Measurements from ENCODE around the gene RAMP1. TPM values are rescaled to one million over a fixed set of nuclear protein-coding genes. Genes with fewer than 3 reads are reported as not detected.
"Not testable (repeated sequence)": the region's sequence is repeated elsewhere in the genome, so short reads cannot be mapped to it uniquely, and the experiment has no call there.

The RAMP1 gene
- total RNA-seq, 1 donor from 2014 or later, result 138 TPM

DNA sequence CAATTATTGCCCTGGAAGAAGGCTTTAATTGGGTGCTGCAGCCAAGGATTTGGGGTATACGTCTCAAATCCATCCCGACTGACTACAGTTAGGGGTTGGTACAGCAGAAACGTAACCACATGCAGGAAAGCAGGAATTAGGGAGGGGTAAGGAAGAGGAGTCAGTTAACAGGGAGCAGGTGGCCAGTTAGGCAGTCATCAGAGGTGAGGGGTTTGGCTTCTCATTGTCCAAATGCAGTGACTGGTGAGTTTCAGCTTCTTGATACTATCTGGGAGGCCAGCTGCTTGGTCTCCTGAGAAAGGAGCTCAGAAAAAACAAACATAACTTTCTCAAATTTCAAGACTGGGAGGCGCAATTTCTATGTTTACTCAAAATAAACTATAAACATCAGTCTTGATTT is 68.6 kb downstream of the RAMP1 start:
- intact Hi-C loops (cut with DNase I), result no loop called here
- DNase-seq, result no peak
- no peak for ATAC-seq (ENCODE audit: poor library complexity)

DNA sequence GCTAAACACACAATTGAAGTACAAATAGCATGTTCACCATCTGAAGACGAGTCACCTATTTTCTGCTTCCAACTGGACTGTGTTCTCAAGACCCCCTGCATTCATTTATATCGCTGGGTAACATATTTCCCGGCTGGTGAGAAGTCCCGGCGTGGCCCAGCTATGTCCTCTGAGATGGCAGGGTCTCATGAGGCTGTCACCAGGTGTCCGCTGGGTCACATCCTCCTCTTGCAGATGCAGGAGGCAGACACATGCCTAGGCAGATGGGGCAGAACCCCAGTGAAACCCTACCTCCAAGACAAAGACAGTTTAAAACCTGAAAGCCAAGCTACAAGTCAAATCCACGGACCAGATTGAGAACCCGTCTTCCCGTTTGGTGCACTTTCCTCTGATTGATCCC is 70.6 kb downstream of the RAMP1 start:
- DNase-seq (no peak), ATAC-seq (ENCODE audit: poor library complexity) (no peak)
- intact Hi-C loops (cut with DNase I), result no loop called here

DNA sequence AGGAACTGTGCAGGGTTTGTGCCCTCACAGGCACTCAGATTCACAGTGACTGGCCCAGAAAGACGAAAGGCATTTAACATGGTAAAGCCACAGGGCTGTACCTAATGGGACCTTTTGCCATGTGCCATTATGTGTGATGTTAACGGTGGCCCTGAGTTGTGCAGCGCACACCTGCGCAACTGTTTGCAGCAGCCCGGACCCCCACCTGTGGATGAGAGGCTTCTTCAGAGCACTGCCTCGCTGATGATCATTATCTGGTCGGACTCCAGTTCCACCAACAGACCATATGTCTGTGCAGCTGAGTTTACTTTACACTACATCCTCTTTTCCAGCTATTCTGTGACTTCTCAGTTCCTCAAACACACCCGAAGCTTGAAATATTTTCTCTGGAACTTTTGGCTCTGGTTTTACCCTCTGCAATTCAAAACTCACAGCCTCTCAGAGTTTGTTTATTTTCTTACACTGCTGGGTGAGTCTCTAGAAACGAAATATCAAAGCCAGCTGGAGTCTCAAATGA is 71.8 kb downstream of the RAMP1 start:
- ATAC-seq (ENCODE audit: poor library complexity) (no peak), DNase-seq (no peak)
- intact Hi-C loops (cut with DNase I), result no loop called here

DNA sequence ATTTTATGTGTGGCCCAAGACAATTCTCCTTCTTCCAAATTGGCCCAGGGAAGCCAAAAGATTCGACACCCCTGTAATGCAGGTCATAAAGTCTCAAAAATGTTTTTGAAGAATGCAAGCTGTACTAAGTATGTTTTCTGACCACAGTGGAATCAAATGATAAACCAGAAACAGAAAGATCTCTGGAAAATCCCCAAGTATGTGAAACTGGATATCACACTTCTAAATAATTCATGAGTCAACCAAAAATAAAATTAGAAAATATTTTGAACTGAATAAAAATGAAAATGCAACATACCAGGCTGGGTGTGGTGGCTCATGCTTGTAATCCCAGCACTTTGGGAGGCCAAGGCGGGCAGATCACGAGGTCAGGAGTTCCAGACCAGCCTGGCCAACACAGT is 73.3 kb downstream of the RAMP1 start:
- intact Hi-C loops (cut with DNase I), result no loop called here
- DNase-seq, result no peak
- ATAC-seq (ENCODE audit: poor library complexity), result no peak

DNA sequence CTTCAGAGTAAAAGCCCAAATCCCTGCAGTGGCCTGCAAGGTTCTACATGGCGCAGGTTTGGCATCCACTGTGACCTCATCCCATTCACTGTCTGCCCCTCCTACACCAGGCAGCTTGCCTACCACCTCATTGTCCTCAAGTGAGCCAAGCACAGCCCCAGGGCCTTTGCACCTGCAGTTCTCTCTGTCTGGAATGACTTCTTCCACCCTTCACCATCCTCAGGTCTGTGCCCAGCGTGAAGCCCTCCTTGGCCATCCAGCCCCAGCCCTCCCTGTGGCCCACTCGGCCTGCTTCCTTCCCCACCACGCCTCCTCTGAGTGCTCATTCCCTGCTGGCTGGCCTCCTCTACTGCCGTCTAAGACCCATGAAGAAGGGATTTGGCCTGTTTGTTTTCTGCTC is 74.8 kb downstream of the RAMP1 start:
- ATAC-seq (ENCODE audit: poor library complexity), result no peak
- no peak for DNase-seq
- intact Hi-C loops (cut with DNase I), result no loop called here

DNA sequence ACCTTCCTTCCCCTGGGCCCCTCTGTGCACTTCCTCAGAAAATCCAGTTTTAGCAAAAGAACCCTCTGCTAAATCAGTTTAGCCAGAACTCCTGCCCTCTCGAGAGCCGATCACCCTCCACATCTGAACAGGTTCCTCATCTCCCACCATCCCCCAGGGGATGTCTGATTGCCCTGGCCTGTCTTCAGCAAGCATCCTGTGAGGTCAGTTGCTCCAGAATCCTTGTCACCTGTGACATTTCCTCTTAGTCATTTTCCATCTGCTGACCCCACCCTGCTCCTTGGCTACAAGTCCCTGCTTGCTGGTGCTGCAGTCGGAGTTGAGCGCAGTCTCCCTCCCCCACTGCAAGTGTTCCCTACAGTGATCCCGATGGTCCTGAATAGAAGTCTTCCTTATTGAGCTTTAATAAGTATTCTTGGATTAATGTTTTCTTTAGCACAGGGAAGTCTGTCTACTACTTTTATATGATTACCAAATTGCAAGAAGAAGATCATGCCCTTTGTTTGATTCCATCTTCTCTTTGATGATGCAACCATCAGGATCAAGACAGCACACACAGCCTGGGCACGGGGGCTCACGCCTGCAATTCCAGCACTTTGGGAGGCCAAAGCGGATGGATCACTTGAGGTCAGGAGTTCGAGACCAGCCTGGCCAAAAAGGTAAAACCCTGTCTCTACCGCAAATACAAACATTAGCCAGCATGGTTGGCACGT is 76.5 kb downstream of the RAMP1 start:
- ATAC-seq (ENCODE audit: poor library complexity) (peak; percentile 29), DNase-seq (no peak)
- intact Hi-C loops (cut with DNase I), result no loop called here

DNA sequence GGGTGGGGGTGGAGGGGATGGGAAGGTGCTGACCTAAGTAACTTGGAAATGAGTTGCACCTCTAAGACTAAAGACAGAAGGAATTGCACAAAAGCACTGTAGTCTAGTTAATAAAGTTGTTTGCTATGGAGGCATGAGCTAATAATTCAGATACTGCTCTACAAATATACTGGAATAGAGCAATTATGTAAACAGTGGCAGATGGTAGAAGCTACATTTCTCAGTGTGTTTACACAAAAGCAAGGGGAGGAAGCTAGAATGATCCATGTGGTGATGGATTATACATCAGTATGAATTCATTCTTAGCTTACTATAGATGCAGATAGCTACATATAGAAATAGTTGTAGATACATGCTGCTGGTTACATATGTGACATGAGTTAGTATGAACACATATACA is 79.8 kb downstream of the RAMP1 start:
- DNase-seq, result no peak
- intact Hi-C loops (cut with DNase I), result no loop called here
- ATAC-seq (ENCODE audit: poor library complexity), result no peak

DNA sequence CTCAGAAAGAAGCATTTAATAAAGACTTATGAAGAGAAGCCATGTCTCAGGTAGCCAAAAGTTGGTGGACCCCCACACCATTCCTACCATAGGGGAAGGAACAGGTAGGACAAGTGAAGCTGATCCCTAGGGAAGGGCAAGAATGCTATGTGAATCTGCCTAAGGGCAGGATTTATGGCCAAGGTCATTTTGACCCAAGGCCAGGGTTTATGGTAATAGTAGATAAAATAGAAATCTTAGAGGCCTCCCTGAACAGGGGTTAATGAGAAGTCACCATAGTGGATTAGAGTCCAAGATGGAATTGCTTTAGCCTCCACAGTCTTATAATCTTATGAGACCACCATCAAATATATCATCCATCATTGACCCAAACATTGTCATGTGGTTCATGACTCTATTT is 81.4 kb downstream of the RAMP1 start:
- no peak for ATAC-seq (ENCODE audit: poor library complexity)
- intact Hi-C loops (cut with DNase I), result no loop called here
- DNase-seq, result no peak

DNA sequence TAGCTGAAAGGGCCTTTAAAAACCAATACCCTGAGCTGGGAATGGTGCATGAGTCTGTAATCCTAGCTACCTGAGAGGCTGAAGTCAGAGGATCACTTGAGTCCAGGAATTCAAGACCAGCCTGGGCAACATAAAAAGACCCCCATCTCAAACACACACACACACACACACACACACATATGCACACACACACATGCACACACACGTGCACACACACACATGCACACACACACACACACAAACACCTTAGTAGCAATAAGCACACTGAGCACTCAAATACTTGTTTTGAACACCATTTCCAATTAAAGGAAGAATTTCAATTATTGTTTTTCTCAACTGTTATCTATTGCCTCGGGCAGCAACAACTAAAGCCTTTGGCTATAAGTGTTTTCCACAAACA is 81.8 kb downstream of the RAMP1 start:
- intact Hi-C loops (cut with DNase I), result no loop called here
- DNase-seq, result no peak

DNA sequence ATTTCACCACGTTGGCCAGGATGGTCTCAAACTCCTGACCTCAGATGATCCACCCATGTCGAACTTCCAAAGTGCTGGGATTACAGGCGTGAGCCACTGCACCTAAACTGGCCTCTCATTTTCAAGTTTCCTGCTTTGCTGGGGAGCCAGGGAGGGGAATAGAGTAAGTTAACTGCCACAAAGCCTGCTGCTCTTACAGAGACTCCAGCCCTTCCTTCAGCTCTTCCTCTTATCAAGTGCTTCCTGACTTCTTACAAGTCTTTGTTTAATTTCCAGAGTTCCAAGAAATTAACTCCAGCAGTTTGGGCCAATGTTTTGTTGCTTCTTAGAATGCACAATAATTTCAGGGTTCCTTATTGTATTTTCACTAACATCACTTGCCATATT is 83.1 kb downstream of the RAMP1 start:
- DNase-seq (no peak), ATAC-seq (ENCODE audit: poor library complexity) (no peak)
- intact Hi-C loops (cut with DNase I), result no loop called here

More for the DNA sequence above, 81.8 kb downstream of the RAMP1 start:
- ATAC-seq (ENCODE audit: poor library complexity), result no peak

DNA sequence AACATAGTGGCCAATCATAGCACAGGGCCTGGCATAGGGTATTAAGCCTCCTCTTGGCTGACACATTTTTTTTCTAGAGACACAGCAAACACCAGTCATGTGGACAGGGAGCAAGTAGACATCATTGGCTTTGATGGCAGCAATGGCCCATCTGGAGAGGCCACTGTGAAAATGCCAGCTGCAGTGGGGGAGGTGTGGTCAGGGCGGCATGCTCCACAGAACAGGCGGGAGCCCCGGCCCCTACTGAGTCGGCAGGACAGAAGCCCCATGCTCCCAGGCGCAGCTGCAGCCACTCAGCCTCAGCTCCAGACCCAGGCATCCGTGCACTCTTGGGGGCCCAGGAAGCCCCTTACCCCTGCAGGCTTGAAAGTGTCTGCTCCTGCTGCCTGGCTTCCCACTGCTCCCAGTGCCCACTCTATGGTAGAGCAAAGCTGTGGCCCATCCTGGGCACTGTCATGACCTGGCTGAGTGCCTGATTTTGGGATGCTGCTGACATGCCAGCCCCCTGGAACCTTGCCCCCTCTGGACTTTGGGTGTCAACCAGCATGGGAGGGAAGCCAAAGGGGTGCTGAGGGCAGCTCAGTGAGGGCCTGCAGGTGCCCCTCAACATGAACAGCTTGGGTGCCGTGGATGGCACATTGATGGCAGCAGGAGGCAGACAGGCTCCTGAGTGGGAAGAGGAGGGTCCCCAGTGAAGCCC is 84.1 kb downstream of the RAMP1 start:
- no peak for ATAC-seq (ENCODE audit: poor library complexity)
- intact Hi-C loops (cut with DNase I), result no loop called here
- DNase-seq, result no peak

DNA sequence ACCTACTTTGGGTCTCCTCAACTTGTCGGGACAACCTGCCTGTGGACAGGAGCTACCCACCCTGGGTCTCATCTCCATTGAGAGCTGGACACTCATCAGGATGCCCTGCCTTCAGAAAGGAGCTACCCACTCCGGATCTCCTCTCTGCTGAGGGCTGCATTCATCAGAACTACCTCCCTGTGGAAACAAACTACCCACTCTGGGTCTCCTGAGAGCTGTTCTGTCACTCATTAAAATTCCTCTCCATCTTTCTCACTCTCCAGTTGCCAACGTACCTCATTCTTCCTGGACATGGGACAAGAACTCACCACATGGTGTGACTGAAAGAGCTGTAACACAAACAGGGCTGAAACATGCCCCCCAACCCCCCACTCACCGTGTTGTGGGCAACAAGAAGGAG is 84.9 kb downstream of the RAMP1 start:
- ATAC-seq (ENCODE audit: poor library complexity) (no peak), DNase-seq (no peak)
- intact Hi-C loops (cut with DNase I), result no loop called here

DNA sequence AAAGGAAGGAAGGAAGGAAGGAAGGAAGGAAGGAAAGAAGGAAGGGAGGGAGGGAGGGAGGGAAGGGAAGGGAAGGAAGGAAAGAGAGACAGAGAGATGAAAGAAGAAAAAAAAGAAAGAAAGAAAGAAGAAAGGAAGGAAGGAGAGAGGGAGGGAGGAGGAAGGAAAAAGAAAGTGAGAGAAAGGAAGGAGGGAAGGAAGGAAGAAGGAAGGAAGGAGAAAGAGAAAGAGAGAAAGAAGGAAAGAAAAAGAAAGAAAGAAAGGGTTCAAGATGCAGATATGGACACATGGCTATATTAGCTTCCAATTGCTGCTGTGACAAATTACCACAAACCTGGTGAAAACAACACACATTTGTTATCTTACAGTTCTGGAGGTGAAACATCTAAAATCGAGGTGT is 87.0 kb downstream of the RAMP1 start:
- intact Hi-C loops (cut with DNase I), result no loop called here
- ATAC-seq (ENCODE audit: poor library complexity) (no peak), DNase-seq (no peak)

DNA sequence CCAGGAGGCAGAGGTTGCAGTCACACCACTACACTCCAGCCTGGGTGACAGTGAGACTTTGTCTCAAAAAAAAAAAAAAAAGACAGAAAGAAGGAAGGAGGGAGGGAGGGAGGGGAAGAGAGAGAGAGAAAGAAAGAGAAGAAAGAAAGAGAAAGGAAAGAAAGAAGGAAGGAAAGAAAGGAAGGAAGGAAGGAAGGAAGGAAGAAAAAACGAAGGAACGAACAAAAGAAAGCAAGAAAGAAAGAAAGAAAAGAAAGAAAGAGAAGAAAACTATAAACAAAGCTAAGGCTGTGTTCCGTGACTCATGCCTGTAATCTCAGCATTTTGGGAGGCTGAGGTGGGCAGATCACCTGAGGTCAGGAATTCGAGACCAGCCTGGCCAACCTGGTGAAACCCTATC is 91.9 kb downstream of the RAMP1 start:
- intact Hi-C loops (cut with DNase I); DNase-seq; ATAC-seq (ENCODE audit: poor library complexity): not testable (repeated sequence)

DNA sequence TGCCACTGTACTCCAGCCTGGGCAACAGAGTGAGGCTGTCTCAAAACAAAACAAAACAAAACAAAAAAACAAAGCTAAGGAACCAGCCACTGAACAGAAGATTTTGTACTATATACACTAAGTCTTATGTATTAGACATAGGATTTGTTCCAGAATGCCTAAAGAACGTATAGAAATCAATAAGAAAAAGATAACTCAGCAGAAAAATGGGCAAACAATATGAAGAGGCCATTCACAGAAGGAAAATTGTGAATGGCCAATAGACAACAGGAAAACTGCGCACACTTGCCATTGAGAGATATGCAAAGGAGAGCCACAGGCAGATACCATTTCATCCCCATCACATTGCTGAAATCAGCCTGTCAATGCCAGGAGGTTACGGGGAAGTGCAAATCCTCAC is 92.5 kb downstream of the RAMP1 start:
- DNase-seq (no peak), ATAC-seq (ENCODE audit: poor library complexity) (no peak)
- intact Hi-C loops (cut with DNase I), result no loop called here

DNA sequence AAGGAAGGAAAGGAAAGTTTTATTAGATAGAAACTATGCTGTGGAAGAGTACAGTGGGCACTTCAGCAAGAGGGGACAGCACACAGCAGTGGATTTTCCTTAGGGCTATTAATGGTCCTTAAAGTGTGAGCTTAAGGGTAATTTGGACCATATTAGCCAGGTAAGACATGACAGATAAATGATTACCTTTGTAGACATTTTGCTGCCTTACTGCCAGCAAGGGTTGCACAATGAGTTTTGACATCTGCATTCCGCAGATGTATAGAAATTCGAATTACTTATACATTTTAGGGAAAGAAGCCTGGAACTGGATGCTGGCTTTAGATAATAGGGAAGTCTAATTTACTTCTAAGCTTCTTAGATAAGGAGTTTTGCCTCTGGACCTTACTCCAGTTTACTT is 93.4 kb downstream of the RAMP1 start:
- ATAC-seq (ENCODE audit: poor library complexity) (no peak), DNase-seq (no peak)
- intact Hi-C loops (cut with DNase I), result no loop called here

DNA sequence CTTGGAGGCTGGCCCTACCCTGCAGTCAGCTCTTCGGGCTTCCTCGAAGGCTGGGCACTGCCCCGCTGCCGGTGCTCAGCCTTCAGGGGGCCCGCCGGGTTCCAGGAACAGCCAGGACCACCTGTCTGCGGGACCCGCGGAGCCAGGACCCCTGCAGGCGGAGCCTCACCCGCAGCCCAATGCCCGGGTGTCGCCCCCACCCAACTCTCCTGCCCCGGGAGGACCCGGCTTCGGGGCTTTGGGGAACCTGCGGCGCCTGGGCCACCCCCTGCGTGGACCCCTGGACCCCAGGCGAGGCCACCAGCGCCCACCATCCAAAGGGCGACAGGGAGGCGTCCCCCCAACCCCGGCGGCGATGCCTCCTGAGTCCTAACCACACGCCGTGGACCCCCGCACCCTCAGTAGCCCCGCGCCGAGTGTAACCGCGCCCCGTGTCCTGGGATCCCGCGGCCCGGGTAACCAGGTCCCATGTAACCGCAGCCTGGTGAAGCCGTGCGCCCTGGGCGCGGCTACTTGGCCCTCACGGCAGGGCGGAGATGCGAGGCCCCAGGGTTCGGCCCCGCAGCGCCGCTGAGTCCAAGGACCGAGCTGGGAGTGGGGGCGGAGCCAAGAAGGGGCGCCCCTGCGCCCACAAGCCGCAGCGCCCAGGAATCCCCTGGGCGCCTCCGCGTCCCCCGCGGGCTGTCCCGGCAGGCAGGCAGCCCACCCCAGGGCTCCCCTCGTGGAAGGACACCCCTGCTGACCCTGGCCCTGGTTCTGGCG is 96.4 kb downstream of the RAMP1 start:
- intact Hi-C loops (cut with DNase I), result loop anchor here (5.0 kb wide), 1 partner anchor 34 kb away; no protein-coding TSS in a partner anchor
- DNase-seq (no peak), ATAC-seq (ENCODE audit: poor library complexity) (no peak)

DNA sequence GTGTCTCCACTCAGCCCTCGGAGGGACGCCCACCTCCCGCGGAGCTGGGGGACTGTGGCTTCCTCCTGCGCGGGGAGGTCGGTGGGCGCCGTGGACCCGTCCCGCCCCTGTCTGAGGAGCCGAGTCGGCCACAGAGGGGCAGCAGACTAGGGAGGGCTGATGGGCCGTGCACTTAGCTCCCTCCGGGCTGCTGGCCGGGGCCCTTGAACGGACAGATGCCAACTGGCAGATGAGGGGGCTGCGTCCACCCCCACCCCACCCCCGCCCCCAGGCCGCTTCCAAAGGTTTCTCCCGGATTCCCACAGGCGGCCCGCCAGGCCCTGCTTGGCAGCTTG is 96.9 kb downstream of the RAMP1 start:
- ATAC-seq (ENCODE audit: poor library complexity), result no peak
- no peak for DNase-seq

DNA sequence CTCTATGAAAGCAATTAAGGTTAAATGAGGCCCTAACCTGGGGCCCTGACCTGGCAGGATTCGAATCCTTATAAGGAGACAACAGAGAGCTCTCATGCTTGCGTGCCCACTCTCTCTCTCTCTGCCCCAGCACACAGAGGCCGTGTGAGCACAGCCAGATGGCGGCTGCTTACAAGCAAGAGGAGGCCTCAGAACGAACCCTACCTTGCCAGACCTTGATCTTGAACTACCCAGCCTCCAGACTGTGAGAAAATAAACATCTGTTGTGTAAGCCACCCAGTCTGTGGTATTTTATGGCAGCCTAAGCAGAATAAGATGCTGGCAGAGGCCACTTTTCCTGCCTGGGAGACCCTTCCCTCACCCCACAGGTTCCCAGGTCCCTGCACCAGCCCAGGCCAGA is 102.2 kb downstream of the RAMP1 start:
- intact Hi-C loops (cut with DNase I), result no loop called here
- ATAC-seq (ENCODE audit: poor library complexity), result no peak
- no peak for DNase-seq

More for the DNA sequence above, 96.9 kb downstream of the RAMP1 start:
- intact Hi-C loops (cut with DNase I), result loop anchor here (5.0 kb wide), 1 partner anchor 34 kb away; no protein-coding TSS in a partner anchor

All from Right ventricle myocardium superior (tissue), 1 donor.